Measurements from ENCODE around the gene RTN3.

Gene RTN3

GRCh38 chr11:63643205-63643604, 38.1 kb upstream of the RTN3 start:
- TF ChIP-seq TAF1 (IDR thresholded peaks at IDR 0.05; ENCODE audit: borderline replicate concordance, insufficient read depth, low read length): no peak

- TF ChIP-seq TAF1 (IDR thresholded peaks at IDR 0.05; ENCODE audit: borderline replicate concordance, insufficient read depth, low read length) (no peak), SIN3A (IDR thresholded peaks at IDR 0.05; ENCODE audit: borderline replicate concordance, insufficient read depth, low read length) (no peak), REST (IDR thresholded peaks at IDR 0.05; ENCODE audit: insufficient read depth in 1 of 2, low read depth in 2 of 2, low read length in 2 of 2) (no peak), POLR2AphosphoS5 (IDR thresholded peaks at IDR 0.05; ENCODE audit: low read depth, low read length) (no peak), FOXP2 (optimal IDR thresholded peaks at IDR 0.05; ENCODE audit: borderline replicate concordance, extremely low read depth, extremely low read length, insufficient read depth) (no peak)
Observed at GRCh38 chr11:63652671-63653070, 28.6 kb upstream of the RTN3 start.

- no peak for TF ChIP-seq REST (IDR thresholded peaks at IDR 0.05; ENCODE audit: insufficient read depth in 1 of 2, low read depth in 2 of 2, low read length in 2 of 2)
- TF ChIP-seq POLR2AphosphoS5 (IDR thresholded peaks at IDR 0.05; ENCODE audit: low read depth, low read length): no peak
- no peak for TF ChIP-seq TAF1 (IDR thresholded peaks at IDR 0.05; ENCODE audit: borderline replicate concordance, insufficient read depth, low read length)
- no peak for TF ChIP-seq FOXP2 (optimal IDR thresholded peaks at IDR 0.05; ENCODE audit: borderline replicate concordance, extremely low read depth, extremely low read length, insufficient read depth)
- no peak for TF ChIP-seq SIN3A (IDR thresholded peaks at IDR 0.05; ENCODE audit: borderline replicate concordance, insufficient read depth, low read length)
Observed at GRCh38 chr11:63660972-63661371, 20.3 kb upstream of the RTN3 start.

GRCh38 chr11:63663809-63664208, 17.5 kb upstream of the RTN3 start:
- TF ChIP-seq TAF1 (IDR thresholded peaks at IDR 0.05; ENCODE audit: borderline replicate concordance, insufficient read depth, low read length): no peak
- no peak for TF ChIP-seq SIN3A (IDR thresholded peaks at IDR 0.05; ENCODE audit: borderline replicate concordance, insufficient read depth, low read length)
- no peak for TF ChIP-seq FOXP2 (optimal IDR thresholded peaks at IDR 0.05; ENCODE audit: borderline replicate concordance, extremely low read depth, extremely low read length, insufficient read depth)
- TF ChIP-seq REST (IDR thresholded peaks at IDR 0.05; ENCODE audit: insufficient read depth in 1 of 2, low read depth in 2 of 2, low read length in 2 of 2): no peak
- no peak for TF ChIP-seq POLR2AphosphoS5 (IDR thresholded peaks at IDR 0.05; ENCODE audit: low read depth, low read length)

- no peak for TF ChIP-seq REST (IDR thresholded peaks at IDR 0.05; ENCODE audit: insufficient read depth in 1 of 2, low read depth in 2 of 2, low read length in 2 of 2)
- no peak for TF ChIP-seq TAF1 (IDR thresholded peaks at IDR 0.05; ENCODE audit: borderline replicate concordance, insufficient read depth, low read length)
- no peak for TF ChIP-seq SIN3A (IDR thresholded peaks at IDR 0.05; ENCODE audit: borderline replicate concordance, insufficient read depth, low read length)
- no peak for TF ChIP-seq POLR2AphosphoS5 (IDR thresholded peaks at IDR 0.05; ENCODE audit: low read depth, low read length)
- TF ChIP-seq FOXP2 (optimal IDR thresholded peaks at IDR 0.05; ENCODE audit: borderline replicate concordance, extremely low read depth, extremely low read length, insufficient read depth): no peak
Observed at GRCh38 chr11:63666874-63667273, 14.4 kb upstream of the RTN3 start.
